Mesendoderm (in vitro differentiated cells): ENCODE results near the gene MELK.
"Not testable (repeated sequence)": the region's sequence is repeated elsewhere in the genome, so short reads cannot be mapped to it uniquely, and the experiment has no call there.

Experiments used
- DNase-seq: peaks from one replicate; pipeline ENCODE4 v3.0.0; 2013
- H2AK5ac ChIP-seq: 2 replicates; pipeline ENCODE4 v1.6.1; 2013; ENCODE audit warnings: low read length, inconsistent platforms
- H2BK120ac ChIP-seq: 2 replicates; pipeline ENCODE4 v1.6.1; 2013; ENCODE audit warnings: low read depth, mild to moderate bottlenecking, low read length, moderate library complexity, mixed read lengths
- H2BK15ac ChIP-seq: replicated peaks from 2 replicates; pipeline ENCODE4 v1.6.1; 2013; ENCODE audit warnings: low read depth, mild to moderate bottlenecking, moderate library complexity
- H2BK5ac ChIP-seq: 2 replicates; pipeline ENCODE4 v1.6.1; 2013; ENCODE audit warnings: low read length, inconsistent platforms
- H3K18ac ChIP-seq: 2 replicates; pipeline ENCODE4 v1.6.1; 2013; ENCODE audit warnings: mild to moderate bottlenecking, low read length, mixed read lengths
- H3K23ac ChIP-seq: one replicate; pipeline ENCODE4 v1.6.1; 2013; ENCODE audit warnings: low read length
- H3K27ac ChIP-seq: 2 replicates; pipeline ENCODE4 v1.5.1; 2013; ENCODE audit warnings: low read depth, mild to moderate bottlenecking, inconsistent platforms, low read length, moderate library complexity
- H3K27me3 ChIP-seq: 2 replicates; pipeline ENCODE4 v1.6.1; 2013; ENCODE audit warnings: low read length, control low read depth, mild to moderate bottlenecking, inconsistent platforms; ENCODE audit not compliant: insufficient read depth, poor library complexity
- H3K36me3 ChIP-seq: 2 replicates; pipeline ENCODE4 v1.6.1; 2013; ENCODE audit warnings: low read length, inconsistent platforms; ENCODE audit not compliant: control insufficient read depth, insufficient read depth
- H3K4ac ChIP-seq: one replicate; pipeline ENCODE4 v1.6.1; 2013; ENCODE audit warnings: low read depth, mild to moderate bottlenecking, low read length, moderate library complexity
- H3K4me1 ChIP-seq: 2 replicates; pipeline ENCODE4 v1.6.1; 2013; ENCODE audit warnings: low read depth, low read length, inconsistent platforms; ENCODE audit not compliant: control insufficient read depth
- H3K4me2 ChIP-seq: 2 replicates; pipeline ENCODE4 v1.6.1; 2013; ENCODE audit warnings: low read length
- H3K4me3 ChIP-seq: 2 replicates; pipeline ENCODE4 v1.5.1; 2013; ENCODE audit warnings: mild to moderate bottlenecking, low read length
- H3K56ac ChIP-seq: one replicate; pipeline ENCODE4 v1.6.1; 2013; ENCODE audit warnings: low read length
- H3K79me1 ChIP-seq: 2 replicates; pipeline ENCODE4 v1.6.1; 2013; ENCODE audit warnings: low read length, inconsistent platforms
- H3K79me2 ChIP-seq: 2 replicates; pipeline ENCODE4 v1.6.1; 2013; ENCODE audit warnings: mild to moderate bottlenecking, low read length; ENCODE audit not compliant: control insufficient read depth, insufficient read depth
- H3K9ac ChIP-seq: 2 replicates; pipeline ENCODE4 v1.6.1; 2013; ENCODE audit warnings: low read length, inconsistent platforms
- H4K5ac ChIP-seq: one replicate; pipeline ENCODE4 v1.6.1; 2013; ENCODE audit warnings: low read length
- H4K8ac ChIP-seq: one replicate; pipeline ENCODE4 v1.6.1; 2013; ENCODE audit warnings: low read depth, mild to moderate bottlenecking, control low read depth, low read length, moderate library complexity
- WGBS: extraction: QIAGEN DNeasy Blood & Tissue Kit; methylation state at CpG from one replicate; pipeline ENCODE4 v1.1.7; 2013; ENCODE audit warnings: low lambda C conversion rate, missing lambda C conversion rate; ENCODE audit not compliant: insufficient coverage; ENCODE audit errors: extremely low coverage; 5-methylcytosine and 5-hydroxymethylcytosine counted together

The MELK gene

GRCh38 chr9:36566813-36567221, 5.9 kb upstream of the MELK start:
- Histone ChIP-seq H4K8ac (no peak overlapping the region), H3K56ac (no peak overlapping the region), H2AK5ac (no peak overlapping the region), H3K23ac (no peak overlapping the region), H3K4me3 (no peak overlapping the region), H2BK120ac (no peak overlapping the region), H3K4me1 (no peaks in the 10 kb centered on the region), H3K79me1 (no peaks in the 10 kb centered on the region), H2BK15ac (no peak overlapping the region), H3K9ac (no peak overlapping the region), H3K27me3 (no peaks in the 10 kb centered on the region), H3K27ac (no peak overlapping the region), H2BK5ac (no peak overlapping the region), H4K5ac (no peak overlapping the region), H3K18ac (no peak overlapping the region), H3K4me2 (no peak overlapping the region), H3K4ac (no peak overlapping the region), H3K36me3 (no peaks in the 10 kb centered on the region), H3K79me2 (no peaks in the 10 kb centered on the region)
- no peak for DNase-seq
- no CpG with 5 or more reads among the region's 8 CpGs for WGBS

DNA sequence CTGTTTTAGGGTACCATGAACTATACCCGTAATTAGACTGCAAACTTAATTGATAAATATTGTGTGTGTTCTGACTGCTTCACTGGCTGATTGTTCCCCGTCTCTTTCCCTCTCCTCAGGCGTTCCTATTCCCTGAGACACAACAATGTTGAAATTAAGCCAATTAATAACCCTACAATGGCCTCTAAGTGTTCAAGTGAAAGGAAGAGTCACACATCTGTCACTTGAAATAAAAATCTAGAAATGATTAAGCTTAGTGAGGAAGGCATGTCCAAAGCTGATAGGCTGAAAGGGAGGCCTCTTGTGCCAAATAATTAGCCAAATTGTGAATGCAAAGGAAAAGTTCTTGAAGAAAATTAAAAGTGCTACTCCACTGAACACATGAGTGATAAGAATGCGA, 4.0 kb upstream of the MELK start:
- not testable (repeated sequence) for H3K36me3 ChIP-seq, H3K9ac ChIP-seq, DNase-seq, H4K8ac ChIP-seq, H3K4me1 ChIP-seq, H3K56ac ChIP-seq, H3K79me2 ChIP-seq, H3K4ac ChIP-seq, H4K5ac ChIP-seq, H2BK15ac ChIP-seq, H3K27me3 ChIP-seq, H3K79me1 ChIP-seq, H3K4me3 ChIP-seq, H2BK120ac ChIP-seq, H3K27ac ChIP-seq, H3K4me2 ChIP-seq, H2AK5ac ChIP-seq, H3K18ac ChIP-seq, H2BK5ac ChIP-seq, H3K23ac ChIP-seq
- no CpG with 5 or more reads among the region's 4 CpGs for WGBS

GRCh38 chr9:36571333-36571732, 1.4 kb upstream of the MELK start:
- H3K4me2 ChIP-seq: no peak overlapping the region
- no peak overlapping the region for H4K8ac ChIP-seq
- no peak overlapping the region for H3K4ac ChIP-seq
- H3K9ac ChIP-seq: no peak overlapping the region
- H3K79me1 ChIP-seq: peaks cover 2% of the 10 kb centered on the region
- H2BK15ac ChIP-seq: no peak overlapping the region
- no peaks in the 10 kb centered on the region for H3K36me3 ChIP-seq
- no peak overlapping the region for H3K27ac ChIP-seq
- no peak overlapping the region for H2BK5ac ChIP-seq
- H3K27me3 ChIP-seq: no peaks in the 10 kb centered on the region
- no peak overlapping the region for H2BK120ac ChIP-seq
- H2AK5ac ChIP-seq: no peak overlapping the region
- H3K79me2 ChIP-seq: peaks cover 30% of the 10 kb centered on the region
- H4K5ac ChIP-seq: no peak overlapping the region
- no peak overlapping the region for H3K18ac ChIP-seq
- no peak for DNase-seq
- no peak overlapping the region for H3K23ac ChIP-seq
- H3K4me1 ChIP-seq: peaks cover 2% of the 10 kb centered on the region
- H3K4me3 ChIP-seq: no peak overlapping the region
- H3K56ac ChIP-seq: no peak overlapping the region
- WGBS: no CpG with 5 or more reads among the region's 2 CpGs

DNA sequence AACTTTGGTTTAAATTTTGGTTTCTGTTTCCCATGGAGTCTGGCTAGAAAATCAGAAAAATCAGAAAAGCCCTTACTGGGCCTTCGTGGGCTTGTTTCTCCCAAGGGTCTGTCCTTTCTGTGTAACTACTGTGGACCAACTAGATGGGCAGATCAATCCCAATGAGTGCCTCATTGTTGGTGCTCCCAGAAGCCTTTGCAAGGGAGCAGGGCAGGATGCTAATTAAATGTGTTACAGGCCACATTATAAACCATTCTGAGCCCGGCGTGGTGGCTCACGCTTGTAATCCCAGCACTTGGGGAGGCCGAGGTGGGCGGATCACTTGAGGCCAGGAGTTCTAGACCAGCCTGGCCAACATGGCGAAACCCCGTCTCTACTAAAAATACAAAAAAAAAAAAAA, 1.4 kb downstream of the MELK start:
- H3K27me3 ChIP-seq, H2AK5ac ChIP-seq, H3K79me1 ChIP-seq, H4K8ac ChIP-seq, H3K27ac ChIP-seq, H2BK15ac ChIP-seq, H2BK5ac ChIP-seq, H3K23ac ChIP-seq, H4K5ac ChIP-seq, H3K36me3 ChIP-seq, H2BK120ac ChIP-seq, H3K4me1 ChIP-seq: not testable (repeated sequence)
- no CpG with 5 or more reads among the region's 8 CpGs for WGBS
- Histone ChIP-seq H3K4ac (peak overlapping the region; percentile 62), H3K18ac (peak overlapping the region; percentile 2), H3K4me3 (peak overlapping the region; percentile 98), H3K4me2 (peak overlapping the region; percentile 88), H3K56ac (peak overlapping the region; percentile 93), H3K79me2 (peaks cover 46% of the 10 kb centered on the region), H3K9ac (peak overlapping the region; percentile 89)
- peak; percentile 37 for DNase-seq

DNA sequence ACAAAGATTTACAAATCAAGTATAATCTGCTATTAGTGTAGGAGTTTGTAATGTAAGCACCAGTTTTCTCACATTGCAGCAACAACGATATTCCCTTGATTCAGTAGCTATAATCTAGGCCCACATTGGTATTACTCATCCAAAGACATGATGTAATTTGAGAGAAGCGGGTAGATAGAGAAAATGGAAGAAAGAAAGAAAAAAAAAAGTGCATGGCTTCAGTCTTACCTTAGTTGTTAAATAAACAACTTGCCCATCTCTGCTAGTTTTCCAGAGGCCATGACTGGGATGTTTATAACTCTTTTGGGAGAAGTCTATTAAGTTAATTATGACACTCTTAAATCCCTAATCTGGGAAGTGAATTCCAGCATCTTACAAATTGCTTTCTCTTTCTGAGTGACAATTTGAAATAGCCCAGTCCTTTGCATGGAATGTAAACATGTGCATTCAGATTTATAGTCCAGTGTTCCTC, 2.8 kb downstream of the MELK start:
- Histone ChIP-seq H2BK120ac (no peak overlapping the region), H3K79me1 (peaks cover 5% of the 10 kb centered on the region), H3K18ac (no peak overlapping the region), H3K23ac (no peak overlapping the region), H3K9ac (no peak overlapping the region), H2BK15ac (no peak overlapping the region), H3K79me2 (peaks cover 50% of the 10 kb centered on the region), H3K36me3 (no peaks in the 10 kb centered on the region), H4K5ac (no peak overlapping the region), H4K8ac (no peak overlapping the region), H2AK5ac (no peak overlapping the region), H3K4me1 (peaks cover 2% of the 10 kb centered on the region), H3K27ac (no peak overlapping the region), H2BK5ac (no peak overlapping the region), H3K56ac (no peak overlapping the region), H3K4me3 (no peak overlapping the region), H3K27me3 (no peaks in the 10 kb centered on the region), H3K4ac (no peak overlapping the region), H3K4me2 (no peak overlapping the region)
- WGBS: no CpG with 5 or more reads among the region's 2 CpGs
- DNase-seq: peak; percentile 4

- Histone ChIP-seq H2AK5ac (no peak overlapping the region), H3K27ac (no peak overlapping the region), H2BK15ac (no peak overlapping the region), H3K18ac (no peak overlapping the region), H3K56ac (no peak overlapping the region), H3K4me2 (no peak overlapping the region), H3K23ac (no peak overlapping the region), H3K4ac (no peak overlapping the region), H3K79me2 (peaks cover 52% of the 10 kb centered on the region), H3K27me3 (no peaks in the 10 kb centered on the region), H2BK5ac (no peak overlapping the region), H4K8ac (no peak overlapping the region), H3K79me1 (peaks cover 5% of the 10 kb centered on the region), H3K4me3 (no peak overlapping the region), H3K36me3 (no peaks in the 10 kb centered on the region), H2BK120ac (no peak overlapping the region), H3K9ac (no peak overlapping the region), H3K4me1 (peaks cover 2% of the 10 kb centered on the region), H4K5ac (no peak overlapping the region)
- no CpG with 5 or more reads among the region's 3 CpGs for WGBS
- DNase-seq: no peak
Observed at GRCh38 chr9:36576866-36577265, 4.2 kb downstream of the MELK start.
